SKM-1 treated with dmso at 0.1 percent for 144 hours (cell line): ENCODE measurements around the gene MRPS35.

ENCODE experiments used
- DNase-seq: peaks from one replicate; lab custom pipeline; 2025; ENCODE audit not compliant: unreplicated experiment; lab: John Stamatoyannopoulos, UW

The MRPS35 gene

DNA sequence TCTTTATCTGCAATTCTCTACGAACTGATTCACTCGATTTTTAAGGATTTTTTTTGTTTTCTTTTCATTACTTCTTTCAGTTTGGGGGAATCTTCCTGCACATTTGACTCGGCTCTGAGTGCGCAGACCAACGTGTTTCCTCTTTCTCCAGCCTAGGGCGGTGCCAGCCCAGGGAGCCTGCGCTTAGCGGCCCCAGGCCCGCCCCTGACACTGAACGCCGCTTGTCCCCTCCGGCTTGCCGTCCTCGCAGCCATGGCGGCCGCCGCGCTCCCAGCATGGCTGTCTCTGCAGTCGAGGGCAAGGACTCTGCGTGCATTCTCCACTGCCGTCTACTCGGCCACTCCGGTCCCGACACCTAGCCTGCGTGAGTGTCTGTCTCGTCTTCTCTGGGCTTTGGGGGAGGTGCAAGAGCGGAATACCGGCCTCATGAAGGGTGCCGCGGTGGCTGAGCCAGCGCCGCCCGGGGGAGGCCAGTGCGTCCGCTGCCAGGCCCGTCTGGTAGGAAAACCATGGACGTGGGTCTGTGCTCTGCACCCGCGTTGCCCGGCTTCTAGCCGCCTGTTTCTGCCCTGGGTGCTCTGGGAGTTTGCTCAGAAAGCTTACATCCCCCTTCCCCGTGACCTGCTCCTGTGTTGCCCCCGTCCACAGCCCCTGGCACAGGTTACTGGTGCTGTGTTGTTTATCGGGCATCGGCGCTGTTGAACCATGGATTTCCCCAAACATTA, at the start of gene MRPS35:
MRPS35 (plus strand) TSS at position 241 of the 725 bp plus-strand sequence; CDS start at position 253, 12 bp downstream.
- peak; percentile 73 for DNase-seq

DNA sequence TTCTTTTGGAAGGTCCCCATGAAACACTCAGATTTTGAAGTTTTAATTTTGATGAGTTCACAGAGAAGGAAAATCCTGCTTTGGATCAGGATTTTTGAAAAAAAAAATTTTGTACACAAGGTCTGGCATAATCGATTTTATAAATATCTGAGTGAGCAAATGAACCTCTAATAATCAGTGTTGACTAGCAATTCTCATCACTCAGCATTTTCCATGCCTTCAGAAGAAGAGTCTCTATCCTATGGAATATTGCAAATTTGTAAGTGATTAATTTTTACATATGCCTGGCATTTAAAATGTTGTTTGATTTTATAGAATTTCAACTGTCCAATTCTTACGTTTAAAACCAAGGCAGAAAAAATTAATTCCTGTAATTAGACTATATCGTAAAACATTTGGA, 44.9 kb upstream of the MRPS35 start:
- no peak for DNase-seq

DNA sequence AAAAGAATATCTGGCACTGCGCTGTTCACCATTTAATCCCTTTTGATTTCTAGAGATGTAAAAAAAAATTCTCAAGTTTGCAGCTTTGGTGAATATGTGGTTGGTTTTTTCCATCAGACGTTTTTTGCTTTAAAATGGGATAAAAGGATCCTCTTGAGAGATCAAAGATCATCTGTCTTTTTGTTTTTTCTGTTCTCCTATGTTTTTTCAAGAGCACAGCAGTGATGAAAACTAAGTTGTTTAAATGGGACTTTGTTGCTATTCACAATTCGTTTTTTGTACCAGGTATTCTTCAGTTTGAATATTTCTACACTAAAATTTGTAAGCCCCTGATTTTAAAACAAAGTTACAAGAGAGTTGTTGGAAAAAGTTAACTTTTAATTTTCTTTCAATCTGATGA, 44.1 kb upstream of the MRPS35 start:
- no peak for DNase-seq

DNA sequence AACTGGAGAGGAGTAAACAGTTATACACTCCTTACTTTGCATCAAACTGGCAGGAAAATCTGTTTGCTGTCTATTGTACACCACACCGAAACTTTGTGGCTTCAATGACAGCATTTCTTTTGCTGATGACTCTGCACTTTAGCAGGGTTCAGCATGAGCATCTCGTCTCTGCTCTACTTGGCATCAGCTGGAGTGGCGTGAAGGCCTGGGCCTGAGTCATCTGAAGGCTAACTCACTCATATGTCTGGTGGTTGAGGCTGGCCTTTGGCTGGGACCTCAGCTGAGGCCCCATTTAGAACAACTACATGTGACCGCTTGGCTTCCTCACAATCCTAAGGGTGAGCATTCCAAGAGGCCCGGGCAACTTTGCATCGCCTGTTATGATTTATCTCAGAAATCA, 43.1 kb upstream of the MRPS35 start:
- no peak for DNase-seq

- no peak for DNase-seq
These were observed 38.6 kb upstream of the MRPS35 start for GRCh38 chr12:27672051-27672450.

DNA sequence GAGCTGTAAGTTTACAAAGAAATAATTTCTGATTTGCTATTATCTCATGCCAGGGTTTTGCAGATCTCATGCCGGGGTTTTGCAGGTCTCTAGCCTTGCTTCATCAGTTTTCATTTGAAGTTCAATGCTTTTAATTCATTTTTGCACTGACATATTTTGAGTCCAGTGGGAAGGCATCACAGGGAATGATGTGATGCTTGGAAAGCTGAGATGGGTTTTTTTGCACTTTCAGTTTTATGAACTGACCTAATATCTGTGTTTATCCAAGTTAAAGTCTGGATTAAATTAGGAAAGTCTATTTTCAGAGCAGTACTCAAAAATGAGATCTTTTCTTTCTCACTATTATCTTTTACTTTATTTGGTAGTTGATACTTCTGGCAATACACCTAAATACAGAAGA, 38.0 kb upstream of the MRPS35 start:
- DNase-seq, result no peak

DNA sequence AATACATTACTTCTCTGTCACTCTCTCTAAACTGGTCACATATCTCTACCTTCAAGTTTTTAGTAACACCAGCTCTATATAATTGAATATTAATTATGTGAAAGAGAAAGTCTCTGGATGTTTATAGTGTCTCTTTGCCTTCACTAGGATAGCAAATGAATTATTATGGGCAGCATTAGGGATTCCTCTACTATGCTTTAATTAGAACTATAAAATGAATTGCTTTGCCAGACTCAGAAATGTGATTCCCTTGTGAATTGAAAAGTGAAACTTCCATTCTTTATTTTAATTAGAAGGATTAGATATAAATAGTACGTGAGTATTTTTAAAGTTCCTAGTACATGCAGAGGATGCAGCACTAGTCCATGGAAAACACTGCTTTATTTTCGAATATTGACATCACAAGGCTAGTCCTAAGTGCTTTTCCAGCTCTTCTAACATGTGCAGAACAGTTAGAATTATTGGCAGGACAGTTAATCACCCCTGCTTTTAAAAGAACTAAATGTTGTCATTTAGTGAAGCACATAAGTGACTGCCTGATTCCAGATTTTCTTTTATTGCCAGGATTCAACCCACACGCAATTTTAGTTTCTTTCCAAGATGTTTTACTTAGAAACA, 37.4 kb upstream of the MRPS35 start:
- DNase-seq, result no peak

DNA sequence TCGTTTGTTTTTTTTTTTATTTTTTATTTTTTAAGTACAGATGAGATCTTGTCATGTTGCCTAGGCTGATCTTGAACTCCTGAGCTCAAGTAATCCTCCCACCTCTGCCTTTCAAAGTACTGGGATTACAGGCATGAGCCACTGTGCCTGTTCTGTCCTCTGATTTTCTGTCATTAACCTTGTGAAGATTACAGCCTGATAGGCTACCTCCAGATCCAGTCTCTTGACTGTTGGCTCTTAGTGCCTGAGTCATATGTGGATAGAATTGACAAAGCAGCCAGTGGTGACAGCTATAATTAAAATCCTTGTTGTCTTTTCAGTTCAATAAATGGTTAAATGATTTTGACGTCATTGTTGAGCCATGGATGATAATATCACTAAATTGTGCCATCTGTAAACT, 35.6 kb upstream of the MRPS35 start:
- no peak for DNase-seq

DNA sequence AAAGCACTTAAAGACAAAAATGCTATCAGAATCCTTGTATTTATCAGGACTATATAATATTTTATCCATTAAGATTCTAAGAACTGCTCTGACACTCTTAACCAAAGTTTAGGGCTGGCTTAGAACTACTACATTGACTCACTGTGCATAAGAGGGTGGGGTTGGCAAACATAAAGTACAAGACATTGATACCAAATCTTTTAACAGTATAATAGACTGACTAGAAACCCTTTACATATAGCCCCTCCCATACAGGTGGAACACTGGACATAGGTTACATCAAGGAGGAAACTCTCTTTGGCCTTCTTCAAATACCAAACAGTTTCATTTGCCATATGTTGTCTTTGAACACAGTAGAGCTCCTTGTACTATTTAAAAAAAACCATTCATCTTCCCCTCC, 30.0 kb upstream of the MRPS35 start:
- DNase-seq, result no peak

DNA sequence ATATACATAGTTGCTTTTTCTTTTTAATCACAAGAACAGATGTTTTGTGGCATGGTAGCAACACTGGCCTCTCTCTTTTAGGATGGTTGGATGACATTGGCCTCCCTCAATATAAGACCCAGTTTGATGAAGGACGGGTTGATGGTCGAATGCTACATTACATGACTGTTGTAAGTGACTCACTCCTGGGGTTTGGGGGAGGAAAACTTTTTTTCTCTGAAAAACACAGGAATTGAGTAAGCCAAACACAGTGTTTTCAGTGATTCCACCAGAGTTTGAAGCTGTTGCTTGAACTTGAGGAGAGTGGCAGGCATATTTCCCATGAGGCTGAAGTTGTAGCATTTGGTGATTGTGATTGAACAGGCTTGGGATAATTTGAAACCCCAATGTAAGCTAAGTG, 28.1 kb upstream of the MRPS35 start:
- DNase-seq, result no peak

DNA sequence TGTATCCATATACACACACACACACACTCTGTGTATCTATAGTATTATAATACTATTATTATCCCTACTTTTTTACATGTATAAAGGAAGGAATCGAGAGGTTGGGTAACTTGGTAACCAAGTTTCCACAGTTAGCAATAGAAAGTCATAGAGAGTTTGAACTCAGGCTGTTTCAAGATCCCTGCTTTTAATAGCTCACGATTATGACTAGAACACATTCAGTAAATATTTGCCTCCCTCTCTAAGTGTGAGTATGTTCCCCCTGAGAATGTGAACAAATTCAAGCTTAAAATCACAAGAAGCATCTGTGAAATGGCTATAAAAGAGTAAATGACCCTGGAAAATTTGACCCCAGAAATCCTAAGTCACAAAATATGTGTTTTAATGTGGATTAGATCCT, 25.4 kb upstream of the MRPS35 start:
- DNase-seq, result no peak

GRCh38 chr12:27686147-27686546, 24.5 kb upstream of the MRPS35 start:
- no peak for DNase-seq

- DNase-seq, result no peak
These were observed 22.0 kb upstream of the MRPS35 start for GRCh38 chr12:27688671-27689070.

DNA sequence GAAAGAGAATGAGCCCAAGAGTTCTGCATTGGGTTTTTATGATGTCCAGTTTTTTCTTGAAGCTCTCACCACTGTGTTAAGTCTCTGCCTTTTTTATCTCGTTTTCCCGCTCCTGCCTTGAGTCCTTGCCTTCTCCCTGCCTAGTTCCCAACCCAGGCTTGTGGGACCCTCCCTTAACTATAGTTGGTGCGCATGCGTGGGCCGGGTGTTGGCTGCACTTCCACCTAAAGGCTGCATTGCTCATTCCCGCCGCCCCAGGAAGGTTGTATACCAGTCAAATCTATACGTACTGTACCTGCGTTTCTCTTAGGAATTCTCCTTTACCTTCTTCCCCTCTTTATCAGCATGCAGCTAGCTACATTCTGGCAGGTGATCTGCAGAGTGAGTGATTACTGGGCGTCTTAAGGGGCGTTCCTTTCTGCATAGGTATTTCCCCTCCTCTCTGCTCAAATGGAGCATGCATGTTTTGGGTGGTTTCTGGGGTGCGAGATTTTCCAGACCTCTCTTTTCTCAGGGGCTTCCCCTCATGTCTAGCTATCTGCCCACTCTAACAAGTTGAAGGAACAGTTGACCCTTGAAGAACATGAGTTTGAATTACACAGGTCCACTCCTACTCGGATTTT, 21.0 kb upstream of the MRPS35 start:
- DNase-seq, result no peak

GRCh38 chr12:27693403-27693802, 17.2 kb upstream of the MRPS35 start:
- DNase-seq, result no peak

DNA sequence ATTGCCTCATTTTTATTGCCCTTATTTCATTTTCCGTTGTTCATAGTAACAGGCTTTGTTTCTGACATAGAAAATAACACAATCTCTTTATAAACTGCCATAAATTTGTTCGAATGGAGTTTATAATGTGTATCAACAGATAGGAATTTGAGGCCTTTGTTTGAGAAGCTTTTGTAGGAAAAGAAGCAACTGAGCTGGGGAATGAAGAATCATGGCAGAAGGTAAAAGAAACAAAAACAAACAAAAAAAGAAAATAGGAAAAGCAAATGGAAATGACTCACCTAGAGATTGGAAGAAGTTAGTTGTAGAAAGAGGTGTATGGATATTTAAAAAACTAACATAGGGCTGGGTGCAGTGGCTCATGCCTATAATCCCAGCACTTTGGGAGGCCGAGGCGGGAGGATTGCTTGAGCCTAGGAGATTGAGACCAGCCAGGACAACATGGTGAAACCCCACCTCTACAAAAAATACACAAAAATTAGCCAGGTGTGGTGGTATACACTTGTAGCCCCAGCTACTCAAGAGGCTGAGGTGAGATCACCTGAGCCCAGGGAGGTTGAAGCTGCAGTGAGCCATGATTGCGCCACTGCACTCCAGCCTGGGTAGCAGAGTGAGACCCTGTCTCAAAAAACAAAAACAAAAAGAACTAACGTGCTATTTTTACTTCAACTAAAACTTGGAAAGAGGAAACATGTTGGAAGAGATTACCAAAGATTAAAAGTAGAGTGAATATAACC, 14.9 kb upstream of the MRPS35 start:
- no peak for DNase-seq

DNA sequence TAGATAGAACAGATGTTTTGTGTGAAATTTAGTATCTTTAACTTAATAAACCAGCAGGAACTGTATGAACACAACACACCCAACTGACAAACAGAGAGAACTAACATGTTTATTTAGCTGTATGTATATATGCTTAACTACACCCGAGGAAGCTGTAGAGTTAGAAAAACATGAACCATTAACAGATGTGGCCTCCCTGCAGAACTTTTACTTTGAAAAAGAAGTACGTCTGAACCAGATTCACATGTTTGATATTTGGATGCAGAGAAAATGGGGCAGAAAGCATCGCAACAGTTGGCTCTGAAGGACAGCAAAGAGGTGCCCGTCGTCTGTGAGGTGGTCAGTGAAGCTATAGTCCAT, 14.4 kb upstream of the MRPS35 start, which contains the start of gene REP15:
REP15 (plus strand) TSS at position 155 of the 360 bp plus-strand sequence; CDS start at position 271, 116 bp downstream.
- DNase-seq, result no peak

DNA sequence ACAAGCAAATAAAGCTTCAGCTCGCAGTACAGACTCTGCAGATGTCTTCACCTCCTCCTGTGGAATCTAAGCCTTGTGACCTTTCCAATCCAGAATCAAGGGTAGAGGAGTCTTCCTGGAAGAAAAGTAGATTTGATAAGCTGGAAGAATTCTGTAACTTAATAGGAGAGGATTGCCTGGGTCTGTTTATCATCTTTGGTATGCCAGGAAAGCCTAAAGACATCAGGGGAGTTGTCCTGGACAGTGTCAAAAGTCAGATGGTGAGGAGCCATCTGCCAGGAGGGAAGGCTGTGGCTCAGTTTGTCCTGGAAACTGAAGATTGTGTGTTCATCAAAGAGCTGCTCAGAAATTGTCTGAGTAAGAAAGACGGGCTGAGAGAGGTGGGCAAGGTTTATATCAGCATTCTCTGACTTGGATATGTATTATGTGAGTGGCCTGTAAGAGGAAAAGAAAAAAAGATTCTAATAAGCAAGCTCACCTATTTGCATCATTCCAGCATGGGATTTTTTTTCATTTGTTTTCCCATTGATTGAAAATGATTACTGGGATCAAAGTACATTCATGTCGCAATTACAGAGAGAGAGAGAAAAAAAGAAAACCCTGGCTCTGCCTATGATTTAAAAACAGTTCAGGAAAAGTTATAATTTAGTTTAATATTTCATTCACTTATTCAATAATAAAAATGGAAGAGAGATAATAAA, 13.6 kb upstream of the MRPS35 start:
- no peak for DNase-seq

- DNase-seq, result peak; percentile 52
These were observed 6.7 kb upstream of the MRPS35 start for GRCh38 chr12:27703720-27704452.

GRCh38 chr12:27705263-27705662, 5.4 kb upstream of the MRPS35 start:
- no peak for DNase-seq
